H1 (cell line): Measurements from ENCODE around the gene APP.

Experiments used
- BRCA1 ChIP-seq: IDR thresholded peaks from 2 replicates; pipeline ENCODE4 v1.6.1; 2012; ENCODE audit warnings: low read depth, low read length, improper control_type of control experiment
- TAF1 ChIP-seq: IDR thresholded peaks from 2 replicates; pipeline ENCODE4 v1.6.1; 2011; ENCODE audit warnings: mild to moderate bottlenecking, low read depth, low read length
- TF ChIP-seq, protein P1 (sequence below), 3 experiments: IDR thresholded peaks; 1 replicate in 2 of 3; 2 replicates in 1 of 3; pipeline versions ENCODE4 v1.5.1 to v1.6.1; 2011; ENCODE audit warnings: low read length in 3 of 3, mild to moderate bottlenecking in 3 of 3, inconsistent platforms in 2 of 3, low read depth in 1 of 3, moderate library complexity in 1 of 3; ENCODE audit not compliant: insufficient read depth in 1 of 3; ENCODE audit errors: control extremely low read depth in 1 of 3

DNA sequence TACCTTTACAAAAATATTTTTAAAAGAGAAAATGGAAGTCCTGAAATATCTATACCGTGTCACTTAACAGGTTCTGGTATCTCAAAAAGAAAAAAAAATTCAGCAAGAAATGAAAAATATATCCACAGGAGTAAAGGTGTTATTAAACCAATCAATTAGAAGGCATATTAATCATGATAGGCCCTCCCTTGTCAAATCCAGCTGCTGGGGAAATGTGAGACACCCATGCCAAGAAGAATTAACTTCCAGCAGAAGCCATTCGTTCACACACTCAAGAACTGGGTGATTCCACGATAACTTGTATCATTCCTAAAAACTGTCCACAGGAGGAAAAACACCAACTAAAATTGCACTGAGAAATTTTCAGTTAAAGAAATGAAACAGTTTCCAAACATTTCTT lies 57.6 kb downstream of the APP start:
- no peak for TF ChIP-seq TAF1
- TF ChIP-seq BRCA1, result no peak
- TF ChIP-seq, protein P1, sequence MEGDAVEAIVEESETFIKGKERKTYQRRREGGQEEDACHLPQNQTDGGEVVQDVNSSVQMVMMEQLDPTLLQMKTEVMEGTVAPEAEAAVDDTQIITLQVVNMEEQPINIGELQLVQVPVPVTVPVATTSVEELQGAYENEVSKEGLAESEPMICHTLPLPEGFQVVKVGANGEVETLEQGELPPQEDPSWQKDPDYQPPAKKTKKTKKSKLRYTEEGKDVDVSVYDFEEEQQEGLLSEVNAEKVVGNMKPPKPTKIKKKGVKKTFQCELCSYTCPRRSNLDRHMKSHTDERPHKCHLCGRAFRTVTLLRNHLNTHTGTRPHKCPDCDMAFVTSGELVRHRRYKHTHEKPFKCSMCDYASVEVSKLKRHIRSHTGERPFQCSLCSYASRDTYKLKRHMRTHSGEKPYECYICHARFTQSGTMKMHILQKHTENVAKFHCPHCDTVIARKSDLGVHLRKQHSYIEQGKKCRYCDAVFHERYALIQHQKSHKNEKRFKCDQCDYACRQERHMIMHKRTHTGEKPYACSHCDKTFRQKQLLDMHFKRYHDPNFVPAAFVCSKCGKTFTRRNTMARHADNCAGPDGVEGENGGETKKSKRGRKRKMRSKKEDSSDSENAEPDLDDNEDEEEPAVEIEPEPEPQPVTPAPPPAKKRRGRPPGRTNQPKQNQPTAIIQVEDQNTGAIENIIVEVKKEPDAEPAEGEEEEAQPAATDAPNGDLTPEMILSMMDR (IDR thresholded peaks at IDR 0.05; ENCODE audit: control extremely low read depth in 1 of 3, insufficient read depth in 1 of 3, low read depth in 1 of 3, low read length in 3 of 3), result no peak
